GM11168 (cell line): Measurements from ENCODE around the gene WDFY3.

Experiments used
- in situ Hi-C: fragments of 300-500 bp; cut with MboI; formaldehyde crosslinking; loops from one replicate; pipeline ENCODE4 v1.12.0; 2022; ENCODE audit warnings: low sequenced_read_pairs; ENCODE audit not compliant: unreplicated experiment

Gene WDFY3

DNA sequence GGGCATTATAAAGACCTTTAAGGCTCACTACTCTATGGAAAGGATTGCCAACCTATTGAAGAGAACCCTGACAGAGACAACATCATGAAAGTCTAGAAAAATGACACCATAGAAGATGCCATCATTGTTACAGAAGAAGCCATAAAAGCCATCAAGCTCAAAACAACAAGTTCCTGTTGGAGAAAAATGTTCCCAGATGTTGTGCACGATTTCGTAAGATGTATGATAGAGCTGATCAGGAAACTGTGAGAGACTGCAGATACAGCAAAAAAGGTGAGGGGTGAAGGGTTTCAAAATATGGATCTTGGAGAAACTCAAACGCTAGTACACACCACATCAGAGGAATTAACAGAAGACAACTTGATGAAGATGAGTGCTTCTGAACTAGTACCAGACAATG is 53.3 kb downstream of the WDFY3 start:
- in situ Hi-C loops: no loop called here

DNA sequence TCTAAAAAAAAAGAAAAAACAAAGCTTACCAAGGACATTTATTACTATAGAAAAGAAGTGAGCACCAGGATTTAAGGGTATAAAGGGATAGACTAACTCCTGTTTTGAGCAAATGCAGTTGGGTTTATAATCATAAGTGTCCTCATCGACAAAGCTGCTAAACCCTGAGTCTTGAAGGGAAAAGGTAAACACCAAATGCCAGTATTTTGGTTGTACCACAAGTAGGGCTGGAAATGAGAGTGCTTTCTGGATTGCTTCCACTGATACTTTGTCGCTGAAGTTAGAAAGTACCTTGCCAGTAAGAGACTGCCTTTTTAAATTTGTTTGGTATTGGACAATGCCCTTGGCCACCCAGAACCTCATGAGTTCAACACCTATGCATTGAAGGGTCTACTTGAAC is 53.7 kb downstream of the WDFY3 start:
- in situ Hi-C loops: no loop called here

DNA sequence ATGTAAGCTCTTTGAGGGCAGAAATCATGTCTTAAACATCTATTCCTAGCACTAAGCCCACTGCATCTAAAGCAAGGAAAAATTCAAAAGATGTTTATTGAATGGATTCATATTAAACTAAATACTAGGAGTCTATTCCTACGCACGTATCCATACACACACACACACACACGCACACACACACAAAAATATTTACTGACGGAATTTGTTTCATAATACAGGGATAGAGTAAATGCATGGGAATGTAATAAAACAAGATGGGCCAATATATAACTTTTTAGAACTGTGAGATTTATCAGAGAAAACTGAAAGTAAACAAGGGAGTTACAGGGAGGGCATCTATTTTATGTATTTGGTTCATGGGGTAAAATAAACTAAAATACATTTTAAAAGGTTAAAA is 57.6 kb downstream of the WDFY3 start:
- in situ Hi-C loops: no loop called here

DNA sequence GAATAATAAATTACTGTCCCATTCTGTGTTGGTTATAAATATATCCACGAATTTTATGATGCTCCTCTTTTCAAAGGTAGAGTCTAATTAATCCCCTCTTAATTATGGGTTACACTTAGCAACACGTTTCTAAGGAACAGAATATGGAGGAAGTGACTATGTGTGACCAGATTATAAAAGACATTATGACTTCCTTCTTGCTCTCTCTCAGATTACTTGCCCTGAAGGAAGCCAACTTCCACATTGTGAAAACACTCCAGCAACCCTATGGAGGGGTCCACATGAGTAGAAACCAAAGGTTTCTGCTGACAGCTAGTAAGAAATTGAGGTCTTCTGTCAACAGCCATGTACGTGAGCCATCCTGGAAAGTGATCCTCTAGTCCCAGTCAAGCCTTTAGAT is 59.3 kb downstream of the WDFY3 start:
- in situ Hi-C loops: no loop called here

DNA sequence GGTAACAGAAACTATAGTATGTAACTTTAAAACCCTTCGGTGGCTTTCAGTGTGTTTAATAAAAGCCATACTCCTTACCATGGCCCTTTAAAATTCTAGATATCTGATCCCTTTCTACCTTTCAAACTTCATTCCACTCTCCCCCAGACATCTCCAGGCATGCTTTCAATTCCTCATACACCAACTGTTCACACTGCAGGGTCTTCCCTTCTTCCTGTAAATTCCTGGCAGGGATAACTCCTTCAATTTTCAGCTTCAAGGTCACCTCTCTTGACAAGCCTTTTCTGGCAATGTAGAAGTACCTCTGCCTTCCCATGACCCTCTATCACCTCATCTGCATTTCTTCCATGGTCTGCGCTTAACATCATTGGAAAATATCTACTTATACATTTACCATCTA is 60.8 kb downstream of the WDFY3 start:
- in situ Hi-C loops: no loop called here

DNA sequence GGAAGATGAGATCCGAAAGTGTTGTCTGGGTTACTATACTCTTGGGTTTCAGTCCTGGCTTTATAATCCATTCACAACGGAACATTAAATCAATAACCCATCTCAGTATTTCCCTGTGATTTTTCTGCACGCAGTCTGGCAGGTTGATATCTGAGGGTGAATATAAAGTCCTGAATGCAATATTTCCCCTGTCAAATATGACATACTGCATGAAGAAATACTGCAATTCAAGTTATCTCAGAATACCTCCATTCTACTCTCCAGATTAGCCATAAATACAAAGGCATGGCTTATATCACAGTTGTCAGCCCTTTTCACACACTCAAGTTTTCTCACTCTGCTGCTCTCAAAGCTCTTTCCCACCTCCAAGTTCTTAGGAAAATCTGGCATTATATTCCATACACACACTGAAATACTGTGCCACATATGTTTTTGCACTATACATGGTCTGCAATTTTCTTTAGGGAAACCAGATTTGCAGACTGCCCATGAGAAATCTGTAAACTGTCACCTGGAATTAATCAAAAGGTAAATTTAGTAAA is 64.7 kb downstream of the WDFY3 start:
- in situ Hi-C loops: no loop called here

DNA sequence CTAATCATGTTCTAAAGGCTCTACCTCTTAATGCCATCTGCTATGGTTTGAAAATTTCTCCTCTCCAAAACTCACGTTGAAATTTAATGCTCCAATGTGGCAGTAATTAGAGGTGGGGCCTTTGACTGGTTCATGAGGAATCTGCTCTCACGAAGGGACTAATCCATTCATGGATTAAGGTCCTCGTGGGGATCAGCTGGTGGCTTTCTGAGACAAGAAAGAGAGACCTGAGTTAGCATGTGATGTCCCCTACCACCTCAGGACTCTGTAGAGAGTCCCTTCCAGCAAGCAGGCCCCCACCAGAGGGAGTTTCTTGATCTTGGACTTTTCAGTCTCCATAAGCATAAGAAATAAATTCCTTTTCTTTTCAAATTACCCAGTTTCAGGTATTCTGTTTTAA is 65.3 kb downstream of the WDFY3 start:
- in situ Hi-C loops: no loop called here

DNA sequence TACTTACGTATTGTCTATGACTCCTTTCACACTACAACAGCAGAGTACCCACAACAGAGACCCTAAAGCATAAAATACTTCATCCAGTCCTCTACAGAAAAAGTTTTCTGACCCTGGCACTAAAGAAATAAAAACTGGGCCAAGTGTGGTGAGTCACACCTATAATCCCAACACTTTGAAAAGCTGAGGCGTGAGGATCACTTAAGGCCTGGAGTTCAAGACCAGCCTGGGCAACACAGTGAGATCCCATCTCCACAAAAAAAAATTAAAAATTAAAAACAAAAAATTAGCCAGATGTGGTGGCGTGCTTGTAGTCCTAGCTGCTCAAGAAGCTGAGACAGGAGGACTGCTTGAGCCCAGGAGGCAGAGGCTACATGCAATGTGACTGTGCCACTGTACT is 66.9 kb downstream of the WDFY3 start:
- in situ Hi-C loops: no loop called here

DNA sequence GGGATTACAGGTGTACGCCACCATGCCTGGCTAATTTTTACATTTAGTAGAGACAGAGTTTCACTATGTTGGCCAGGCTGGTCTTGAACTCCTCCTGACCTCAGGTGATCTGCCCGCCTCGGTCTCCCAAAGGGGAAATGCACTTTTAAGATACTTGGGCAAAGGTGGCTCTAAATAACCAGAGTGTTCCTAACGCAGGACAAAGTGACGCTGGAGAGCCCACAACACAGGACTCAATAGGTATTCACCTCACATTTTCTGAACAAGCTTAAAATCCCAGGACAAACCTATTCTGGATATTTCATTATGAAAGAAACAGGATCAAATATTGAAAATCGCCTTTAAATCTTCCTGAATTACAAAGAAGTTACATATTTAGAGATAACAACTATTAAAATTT is 69.0 kb downstream of the WDFY3 start:
- in situ Hi-C loops: no loop called here

DNA sequence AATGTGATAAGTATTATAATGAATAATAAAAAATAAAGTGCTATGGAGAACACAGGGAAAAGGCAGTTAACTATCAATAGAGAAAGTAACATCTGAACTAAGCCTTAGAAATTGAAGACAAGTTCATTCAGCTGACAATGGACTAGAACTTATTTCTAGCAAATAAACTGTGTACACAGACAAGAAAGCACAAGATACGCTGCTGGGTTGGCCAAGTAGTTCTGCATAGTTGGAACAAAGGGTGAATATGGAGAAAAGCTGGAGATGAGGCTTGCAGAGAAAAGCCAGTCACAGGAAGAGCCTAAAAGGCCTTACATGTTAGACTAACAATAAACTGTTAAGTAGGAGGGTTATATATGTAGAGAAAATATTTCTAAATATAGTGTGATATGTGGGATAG is 71.2 kb downstream of the WDFY3 start:
- in situ Hi-C loops: no loop called here

DNA sequence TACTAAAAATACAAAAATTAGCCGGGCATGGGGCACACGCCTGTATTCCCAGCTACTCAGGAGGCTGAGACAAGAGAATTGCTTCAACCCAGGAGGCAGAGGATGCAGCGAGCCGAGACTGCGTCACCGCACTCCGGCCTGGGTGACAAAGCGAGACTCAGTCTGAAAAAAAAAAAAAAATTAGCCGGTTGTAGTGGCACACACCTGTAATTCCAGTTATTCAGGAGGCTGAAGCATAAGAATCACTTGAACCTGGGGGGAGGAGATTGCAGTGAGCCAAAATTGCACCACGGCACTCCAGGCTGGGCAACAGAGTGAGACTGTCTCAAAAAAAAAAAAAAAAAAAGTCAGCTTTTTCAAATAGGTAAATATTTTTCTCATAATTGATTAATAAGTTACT is 71.9 kb downstream of the WDFY3 start:
- in situ Hi-C loops: no loop called here

DNA sequence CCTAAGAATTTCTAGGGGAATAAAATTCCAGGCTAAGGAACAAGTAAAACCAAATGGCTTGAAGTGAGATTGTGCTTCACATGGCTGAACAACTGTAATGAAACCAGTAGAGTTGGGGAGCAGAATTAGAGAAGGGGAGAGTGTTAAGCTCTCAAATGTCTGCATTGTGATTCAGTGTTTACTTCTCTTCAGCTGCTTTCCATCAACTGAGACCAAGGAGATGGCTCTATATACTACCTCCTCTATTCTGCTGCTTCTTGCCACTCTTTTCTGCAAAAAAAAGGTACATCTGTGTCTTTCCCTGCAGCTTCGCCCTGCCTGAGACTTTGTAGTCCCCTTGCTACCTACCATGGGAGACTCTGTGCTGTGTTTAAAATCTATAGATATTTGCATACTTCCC is 73.5 kb downstream of the WDFY3 start:
- in situ Hi-C loops: no loop called here

DNA sequence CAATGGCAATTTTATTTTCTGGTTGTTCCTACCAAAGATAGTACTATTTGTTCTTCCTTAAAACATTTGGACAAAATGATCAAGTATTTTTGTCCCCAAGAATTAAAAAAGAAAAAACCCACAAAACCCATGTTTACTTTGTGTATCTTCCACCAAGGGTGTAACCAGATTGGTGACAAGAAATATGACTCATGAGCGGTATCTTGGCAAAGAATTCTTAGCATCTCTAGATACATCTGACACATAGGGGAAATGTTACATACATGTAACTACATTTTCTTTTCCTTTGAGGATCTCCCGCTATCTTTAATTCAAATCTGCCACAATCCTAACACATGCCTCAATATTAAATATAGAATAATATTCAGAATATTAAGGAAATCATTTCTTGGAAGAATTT is 78.7 kb downstream of the WDFY3 start:
- in situ Hi-C loops: no loop called here

DNA sequence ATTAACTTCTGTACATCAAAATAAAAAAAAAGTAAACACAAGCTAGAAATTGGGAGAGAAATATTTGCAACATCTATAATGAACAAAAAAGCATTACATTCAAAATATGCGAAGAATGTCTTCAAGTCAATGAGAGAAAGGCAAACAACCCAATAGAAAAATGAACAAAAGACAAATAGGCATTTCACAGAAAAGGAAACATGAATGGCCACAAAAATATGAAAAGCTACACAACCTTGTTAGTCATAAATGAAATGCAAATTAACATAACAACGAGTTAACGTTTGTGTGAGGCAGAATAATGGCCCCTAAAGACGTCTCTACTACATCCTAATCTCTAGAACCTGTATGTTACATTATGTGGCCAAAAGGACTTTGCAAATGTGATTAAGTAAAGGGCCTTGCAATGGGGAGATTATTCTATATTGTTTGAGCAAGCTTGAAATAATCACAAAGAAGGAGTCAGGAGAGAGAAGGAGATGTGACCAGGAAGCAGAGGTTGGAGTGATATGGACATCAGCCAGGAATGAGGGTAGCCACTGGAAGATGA is 86.8 kb downstream of the WDFY3 start:
- in situ Hi-C loops: no loop called here

DNA sequence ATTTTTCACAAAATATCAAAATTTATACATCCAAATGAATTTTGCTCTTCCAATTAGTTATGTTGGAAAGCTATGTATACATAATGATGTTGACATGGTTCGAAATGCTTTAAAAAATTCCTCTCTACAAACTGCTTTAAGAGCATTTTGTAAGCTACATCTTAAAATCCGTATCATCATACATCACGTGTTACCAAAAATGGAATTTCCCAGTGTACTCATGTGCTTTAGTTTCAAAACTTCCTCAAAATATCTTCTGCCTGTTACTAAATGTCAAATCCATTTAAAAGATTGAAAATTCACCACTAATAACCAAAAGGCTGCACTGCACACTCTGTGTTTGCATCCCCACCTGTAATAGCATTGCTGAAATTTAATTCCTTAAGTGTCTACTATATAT is 87.9 kb downstream of the WDFY3 start:
- in situ Hi-C loops: no loop called here

DNA sequence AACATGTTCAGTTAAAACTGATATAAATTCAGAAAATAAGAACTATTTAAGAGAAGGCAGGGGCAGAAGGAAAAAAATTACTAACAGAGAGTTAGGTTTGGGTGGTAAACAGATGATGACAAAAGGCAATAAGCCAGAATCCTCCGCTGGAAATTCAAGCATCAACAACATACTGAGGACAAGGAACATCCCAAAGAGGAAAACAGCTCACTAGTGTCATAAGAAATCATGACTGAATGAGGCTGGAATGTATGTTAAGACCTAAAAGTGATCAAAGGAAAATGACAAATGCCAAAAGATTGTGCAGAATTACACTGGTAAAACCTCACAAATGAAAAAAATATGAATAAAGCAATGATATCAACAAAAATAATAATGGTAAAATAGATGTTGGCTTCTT is 88.4 kb downstream of the WDFY3 start:
- in situ Hi-C loops: no loop called here

DNA sequence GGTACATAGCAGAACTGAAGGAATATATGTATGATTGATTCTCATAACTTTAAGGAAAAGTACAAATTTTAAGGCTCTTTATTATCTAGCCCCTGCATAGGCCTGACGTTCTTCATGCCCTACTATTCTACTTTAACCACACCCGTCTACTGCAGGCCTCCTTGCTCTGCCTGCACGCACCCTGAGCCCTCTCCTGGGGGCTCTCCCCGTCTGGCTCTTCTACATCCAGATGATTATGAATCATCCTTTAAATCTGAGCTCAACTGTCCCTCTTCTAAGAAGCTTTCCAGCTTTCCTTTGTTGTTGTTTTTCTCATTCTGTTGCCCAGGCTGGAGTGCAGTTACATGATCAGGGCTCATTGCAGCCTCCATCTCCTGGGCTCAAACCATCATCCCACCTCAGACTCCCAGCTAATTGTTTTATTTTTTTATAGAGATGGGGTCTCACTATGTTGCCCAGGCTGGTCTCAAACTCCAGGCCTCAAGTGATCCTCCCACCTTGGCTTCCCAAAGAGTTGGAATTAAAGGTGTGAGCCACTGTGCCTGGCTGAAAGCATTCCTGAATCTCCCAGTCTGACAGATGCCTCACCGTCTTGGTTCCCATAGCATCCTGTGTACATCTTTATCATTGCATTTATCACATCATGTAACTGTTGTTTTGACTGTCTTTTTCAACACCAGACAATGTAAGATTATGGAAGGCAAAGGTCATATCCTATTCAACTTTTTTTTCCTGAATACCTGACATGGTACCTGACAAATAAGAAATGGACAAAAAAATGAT is 89.2 kb downstream of the WDFY3 start:
- in situ Hi-C loops: no loop called here

DNA sequence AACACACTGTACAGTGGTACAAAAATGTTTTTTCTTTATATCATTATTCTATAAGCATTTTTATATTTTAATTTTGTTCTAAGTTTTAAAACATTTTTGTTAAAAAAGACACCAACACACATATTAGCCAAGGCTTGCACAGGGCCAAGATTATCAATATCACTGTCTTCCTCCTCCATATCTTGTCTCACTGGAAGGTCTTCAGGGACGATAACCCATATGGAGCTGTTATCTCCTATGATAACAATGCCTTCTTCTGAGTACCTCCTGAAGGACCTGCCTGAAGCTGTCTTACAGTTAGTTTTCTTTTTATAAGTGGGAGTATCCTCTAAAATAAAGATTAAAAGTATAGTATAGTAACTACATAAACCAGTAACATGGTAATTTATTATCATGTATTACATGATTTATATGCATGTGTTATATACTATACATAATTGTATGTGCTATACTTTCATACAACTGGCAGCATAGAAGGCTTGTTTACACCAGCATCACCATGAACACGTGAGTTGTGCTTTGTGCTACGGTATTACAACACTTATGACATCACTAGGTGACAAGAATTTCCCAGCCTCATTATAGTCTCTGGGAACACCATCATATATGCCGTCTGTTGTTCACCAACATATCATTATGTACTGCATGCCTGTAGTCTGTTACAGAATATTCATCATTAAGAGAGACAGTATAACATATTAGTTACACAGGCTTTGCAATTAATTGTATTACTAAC is 90.7 kb downstream of the WDFY3 start:
- in situ Hi-C loops: no loop called here

DNA sequence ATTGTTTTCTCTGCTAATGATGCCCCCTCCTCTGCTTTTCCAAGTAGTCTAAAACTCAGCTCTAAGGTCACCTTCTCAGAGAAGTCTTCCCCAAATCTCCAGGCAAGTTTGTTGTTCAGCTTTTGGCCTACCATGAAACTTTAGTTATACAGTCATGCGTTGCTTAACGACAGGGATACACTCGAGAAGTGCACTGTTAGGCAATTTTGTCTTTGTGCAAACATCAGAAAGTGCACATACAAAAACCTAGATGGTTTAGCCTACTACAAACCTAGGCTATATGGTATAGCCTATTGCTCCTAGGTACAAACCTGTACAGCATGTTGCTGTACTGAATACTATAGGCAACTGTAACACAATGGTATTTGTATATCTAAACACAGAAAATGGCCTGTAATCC is 91.9 kb downstream of the WDFY3 start:
- in situ Hi-C loops: no loop called here

DNA sequence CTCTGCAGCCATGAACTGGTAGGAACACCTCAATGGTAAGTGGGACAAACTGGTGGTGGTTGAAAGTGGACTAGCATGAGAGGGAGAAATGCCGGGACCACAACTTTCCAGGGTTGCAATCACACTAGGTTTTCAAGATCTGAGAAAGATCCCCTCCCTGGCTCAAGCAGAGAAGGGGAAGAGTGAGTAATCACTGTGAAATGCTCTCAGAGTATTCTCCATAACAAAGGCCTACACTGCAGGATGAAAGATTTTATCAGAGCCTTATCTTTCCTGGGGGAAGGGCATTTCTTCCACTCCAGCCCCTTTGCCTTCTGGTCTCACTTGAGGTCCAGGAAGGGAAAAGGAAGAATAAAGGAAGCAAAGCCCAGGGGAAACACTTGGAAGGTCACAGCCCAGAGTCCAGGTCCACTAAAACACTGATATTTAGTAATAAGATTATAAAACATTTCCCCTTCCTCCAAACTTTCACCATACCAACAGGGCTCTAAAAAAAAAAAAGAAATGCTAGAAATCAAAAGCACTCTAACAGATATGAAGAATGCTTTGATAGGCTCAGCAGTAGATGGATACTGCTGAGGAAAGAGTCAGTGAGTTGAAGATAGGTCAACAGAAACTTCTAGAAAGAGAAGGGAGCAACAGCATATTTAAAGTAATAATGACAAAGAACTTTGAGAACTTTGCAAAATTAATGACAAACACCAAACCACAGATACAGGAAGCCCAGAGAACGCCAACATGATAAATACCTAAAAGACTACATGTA is 95.9 kb downstream of the WDFY3 start:
- in situ Hi-C loops: no loop called here

DNA sequence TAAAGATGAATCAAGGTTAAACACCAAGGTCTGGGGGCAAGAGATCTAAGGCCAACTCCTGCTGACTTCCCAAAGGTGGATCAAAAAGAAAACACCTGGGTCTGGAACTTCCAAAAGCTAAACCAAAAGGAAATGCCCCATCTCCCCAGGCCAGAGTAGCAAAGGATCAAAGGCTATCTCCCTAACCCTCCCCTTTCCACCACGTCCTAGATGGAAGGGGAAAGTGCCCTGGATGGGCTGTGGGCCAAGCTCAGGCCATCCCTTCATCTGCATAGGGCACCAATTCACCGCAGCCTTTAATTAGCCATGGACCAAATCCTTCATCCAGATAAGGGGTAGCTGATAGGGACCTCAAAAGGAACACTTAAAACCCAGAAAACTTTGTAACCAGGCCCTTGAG is 100.2 kb downstream of the WDFY3 start:
- in situ Hi-C loops: no loop called here
